Vagina (tissue), 2 donors: ENCODE measurements around the gene FBH1. TPM values are rescaled to one million over a fixed set of nuclear protein-coding genes. Genes with fewer than 3 reads are reported as not detected.

Source experiments
- DNase-seq, 2 donors: peaks; one replicate each; pipeline ENCODE4 v3.0.0-alpha.2; 2017; ENCODE audit errors: extremely low spot score in 2 of 2
- H3K27ac ChIP-seq: fragments of 200-600 bp; sonication (generic); one replicate; pipeline ENCODE4 v1.5.1; 2019
- H3K27me3 ChIP-seq: fragments of 200-600 bp; sonication (generic); one replicate; pipeline ENCODE4 v1.5.1; 2019
- H3K36me3 ChIP-seq, 2 donors: fragments of 200-600 bp; sonication (generic); one replicate each; pipeline ENCODE4 v1.5.1; 2017 to 2019
- H3K4me1 ChIP-seq: fragments of 200-600 bp; sonication (generic); one replicate; pipeline ENCODE4 v1.5.1; 2019
- H3K4me3 ChIP-seq, 2 donors: fragments of 200-600 bp; sonication (generic); 1 replicate in 1 of 2; 2 replicates in 1 of 2; pipeline ENCODE4 v1.5.1; 2016 to 2019
- H3K9me3 ChIP-seq: fragments of 200-600 bp; sonication (generic); one replicate; pipeline ENCODE4 v1.5.1; 2019
- CTCF ChIP-seq, 3 experiments: fragments of 450-650 bp in 2 of 3; fragments of 200-600 bp in 1 of 3; sonication (generic) in 1 of 3; IDR thresholded peaks; one replicate each; pipeline ENCODE4 v1.5.1; 2017 to 2019; ENCODE audit warnings: antibody characterized with exemption in 3 of 3, mild to moderate bottlenecking in 2 of 3, moderate library complexity in 2 of 3
- POLR2A ChIP-seq, 2 donors: fragments of 450-650 bp; IDR thresholded peaks; one replicate each; pipeline ENCODE4 v1.6.1; 2017; ENCODE audit warnings: antibody characterized with exemption in 2 of 2, mild to moderate bottlenecking in 2 of 2, moderate library complexity in 2 of 2
- POLR2AphosphoS5 ChIP-seq, 2 donors: sonication (generic); formaldehyde crosslinking; IDR thresholded peaks; one replicate each; pipeline ENCODE4 v1.9.0; 2017; ENCODE audit warnings: antibody characterized with exemption in 2 of 2, mild to moderate bottlenecking in 2 of 2, low read depth in 1 of 2; ENCODE audit not compliant: insufficient read depth in 1 of 2
- intact Hi-C: fragments of 100-400 bp; cut with DNase I; formaldehyde crosslinking; loops from one replicate; pipeline ENCODE4 v1.15.1; 2023
- total RNA-seq: library from RNA; depleted of rRNA; stranded (reverse); fragments of >200 nt; gene quantifications from one replicate; pipeline ENCODE4 v1.2.3, GENCODE V29; 2016

FBH1 gene
- total RNA-seq, 1 donor from 2014 or later, result 108 TPM

- peak overlapping the region; percentile 84 for H3K27ac ChIP-seq
- no peak for DNase-seq
- peaks cover 0 to 15% of the 10 kb centered on the region in 2 donors for H3K36me3 ChIP-seq
- peak overlapping the region; percentile 96 to 97 for H3K4me3 ChIP-seq
- no peak for TF ChIP-seq POLR2AphosphoS5 (IDR thresholded peaks at IDR 0.05; ENCODE audit: insufficient read depth in 1 of 2, low read depth in 1 of 2)
- TF ChIP-seq POLR2A (IDR thresholded peaks at IDR 0.05), result no peak
- no peak for TF ChIP-seq CTCF (IDR thresholded peaks at IDR 0.05)
- H3K4me1 ChIP-seq, result peaks cover 49% of the 10 kb centered on the region
- intact Hi-C loops, result loop anchor here (10.0 kb wide), 1 partner anchor 224 kb away; the partner anchor contains the start of gene ASB13
- no peaks in the 10 kb centered on the region for H3K27me3 ChIP-seq
- no peaks in the 10 kb centered on the region for H3K9me3 ChIP-seq
Measured at GRCh38 chr10:5888843-5889623, 1.0 kb upstream of the FBH1 start.

GRCh38 chr10:5890452-5890915 lies 441 bp downstream of the FBH1 start:
- DNase-seq, result no peak
- peaks cover 0 to 22% of the 10 kb centered on the region in 2 donors for H3K36me3 ChIP-seq
- H3K27me3 ChIP-seq, result no peaks in the 10 kb centered on the region
- intact Hi-C loops, result no loop called here
- no peak for TF ChIP-seq POLR2A (IDR thresholded peaks at IDR 0.05)
- no peak for TF ChIP-seq POLR2AphosphoS5 (IDR thresholded peaks at IDR 0.05; ENCODE audit: insufficient read depth in 1 of 2, low read depth in 1 of 2)
- TF ChIP-seq CTCF (IDR thresholded peaks at IDR 0.05), result no peak
- peak overlapping the region; percentile 84 for H3K27ac ChIP-seq
- no peaks in the 10 kb centered on the region for H3K9me3 ChIP-seq
- H3K4me3 ChIP-seq, result peak overlapping the region; percentile 96 to 97
- peaks cover 49% of the 10 kb centered on the region for H3K4me1 ChIP-seq

- intact Hi-C loops, result no loop called here
- Histone ChIP-seq H3K27ac (peak overlapping the region; percentile 84), H3K36me3 (peaks cover 0 to 25% of the 10 kb centered on the region in 2 donors), H3K4me3 (peak overlapping the region; percentile 96 to 97), H3K27me3 (no peaks in the 10 kb centered on the region), H3K4me1 (peaks cover 49% of the 10 kb centered on the region), H3K9me3 (no peaks in the 10 kb centered on the region)
- no peak for DNase-seq
- TF ChIP-seq CTCF (IDR thresholded peaks at IDR 0.05) (no peak), POLR2A (IDR thresholded peaks at IDR 0.05) (no peak), POLR2AphosphoS5 (IDR thresholded peaks at IDR 0.05; ENCODE audit: insufficient read depth in 1 of 2, low read depth in 1 of 2) (no peak)
Measured at GRCh38 chr10:5891009-5891408, 966 bp downstream of the FBH1 start.

GRCh38 chr10:5892007-5892406 lies 2.0 kb downstream of the FBH1 start:
- intact Hi-C loops, result no loop called here
- Histone ChIP-seq H3K4me3 (no peak overlapping the region), H3K4me1 (peaks cover 45% of the 10 kb centered on the region), H3K9me3 (no peaks in the 10 kb centered on the region), H3K27ac (no peak overlapping the region), H3K36me3 (peaks cover 0 to 22% of the 10 kb centered on the region in 2 donors), H3K27me3 (no peaks in the 10 kb centered on the region)
- no peak for DNase-seq
- TF ChIP-seq POLR2A (IDR thresholded peaks at IDR 0.05), result no peak
- no peak for TF ChIP-seq CTCF (IDR thresholded peaks at IDR 0.05)
- TF ChIP-seq POLR2AphosphoS5 (IDR thresholded peaks at IDR 0.05; ENCODE audit: insufficient read depth in 1 of 2, low read depth in 1 of 2), result no peak

- Histone ChIP-seq H3K27ac (no peak overlapping the region), H3K4me3 (no peak overlapping the region), H3K4me1 (peaks cover 32% of the 10 kb centered on the region), H3K9me3 (no peaks in the 10 kb centered on the region), H3K36me3 (peaks cover 0 to 26% of the 10 kb centered on the region in 2 donors), H3K27me3 (no peaks in the 10 kb centered on the region)
- DNase-seq, result no peak
- TF ChIP-seq POLR2A (IDR thresholded peaks at IDR 0.05) (no peak), POLR2AphosphoS5 (IDR thresholded peaks at IDR 0.05; ENCODE audit: insufficient read depth in 1 of 2, low read depth in 1 of 2) (no peak), CTCF (IDR thresholded peaks at IDR 0.05) (no peak)
- intact Hi-C loops, result no loop called here
Measured at GRCh38 chr10:5893321-5893720, 3.3 kb downstream of the FBH1 start.
